ENCODE results near the gene PLCH2. TPM values are rescaled to one million over a fixed set of nuclear protein-coding genes. Genes with fewer than 3 reads are reported as not detected.

PLCH2 gene
- total and polyA plus RNA-seq, 2 of the 13 experiments (the other 11 are each of a cell fraction or from before 2014, with no cell fraction given): 0.15 to 0.67 TPM

DNA sequence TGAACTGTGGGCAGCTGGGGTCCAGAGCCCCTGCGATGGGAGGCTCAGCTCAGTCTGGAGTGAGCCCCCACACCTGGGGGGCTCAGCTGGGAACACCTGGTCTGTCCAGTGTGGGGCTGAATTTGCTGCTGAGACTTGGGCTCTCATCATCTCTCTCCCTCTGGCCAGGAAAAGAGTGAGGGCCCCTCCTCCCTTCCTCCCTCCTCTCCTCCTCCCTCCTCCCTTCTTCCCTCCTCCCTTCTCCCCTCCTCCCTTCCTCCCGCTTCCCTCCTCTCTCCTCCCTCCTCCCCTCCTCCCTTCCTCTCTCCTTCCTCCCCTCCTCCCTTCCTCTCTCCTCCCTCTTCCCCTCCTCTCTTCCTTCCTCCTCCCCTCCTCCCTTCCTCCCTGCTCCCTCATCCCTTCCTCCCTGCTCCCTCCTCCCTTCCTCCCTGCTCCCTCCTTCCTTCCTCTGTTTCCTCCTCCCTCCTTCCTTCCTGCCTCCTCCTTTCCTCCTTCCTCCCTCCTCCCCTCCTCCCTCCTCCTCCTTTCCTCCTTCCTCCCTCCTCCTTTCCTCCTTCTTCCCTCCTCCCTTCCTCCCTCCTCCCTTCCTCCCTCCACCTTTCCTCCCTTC lies 40.2 kb upstream of the PLCH2 start:
- CTCF ChIA-PET (ENCODE audit: low intra/inter-chr PET ratio, low total read pairs): no interaction called here
- TF ChIP-seq, protein P1, sequence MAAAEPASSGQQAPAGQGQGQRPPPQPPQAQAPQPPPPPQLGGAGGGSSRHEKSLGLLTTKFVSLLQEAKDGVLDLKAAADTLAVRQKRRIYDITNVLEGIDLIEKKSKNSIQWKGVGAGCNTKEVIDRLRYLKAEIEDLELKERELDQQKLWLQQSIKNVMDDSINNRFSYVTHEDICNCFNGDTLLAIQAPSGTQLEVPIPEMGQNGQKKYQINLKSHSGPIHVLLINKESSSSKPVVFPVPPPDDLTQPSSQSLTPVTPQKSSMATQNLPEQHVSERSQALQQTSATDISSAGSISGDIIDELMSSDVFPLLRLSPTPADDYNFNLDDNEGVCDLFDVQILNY (CRISPR knock-in tag; conservative IDR thresholded peaks at IDR 0.05): no peak
- no peak for TF ChIP-seq JARID2 (CRISPR knock-in tag; IDR thresholded peaks at IDR 0.05; ENCODE audit: insufficient replicate concordance)
- TF ChIP-seq, protein P2, sequence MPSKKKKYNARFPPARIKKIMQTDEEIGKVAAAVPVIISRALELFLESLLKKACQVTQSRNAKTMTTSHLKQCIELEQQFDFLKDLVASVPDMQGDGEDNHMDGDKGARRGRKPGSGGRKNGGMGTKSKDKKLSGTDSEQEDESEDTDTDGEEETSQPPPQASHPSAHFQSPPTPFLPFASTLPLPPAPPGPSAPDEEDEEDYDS (CRISPR knock-in tag; IDR thresholded peaks at IDR 0.05): no peak
- TF ChIP-seq NR2F1 (CRISPR knock-in tag; IDR thresholded peaks at IDR 0.05): no peak
- TF ChIP-seq, protein P3, sequence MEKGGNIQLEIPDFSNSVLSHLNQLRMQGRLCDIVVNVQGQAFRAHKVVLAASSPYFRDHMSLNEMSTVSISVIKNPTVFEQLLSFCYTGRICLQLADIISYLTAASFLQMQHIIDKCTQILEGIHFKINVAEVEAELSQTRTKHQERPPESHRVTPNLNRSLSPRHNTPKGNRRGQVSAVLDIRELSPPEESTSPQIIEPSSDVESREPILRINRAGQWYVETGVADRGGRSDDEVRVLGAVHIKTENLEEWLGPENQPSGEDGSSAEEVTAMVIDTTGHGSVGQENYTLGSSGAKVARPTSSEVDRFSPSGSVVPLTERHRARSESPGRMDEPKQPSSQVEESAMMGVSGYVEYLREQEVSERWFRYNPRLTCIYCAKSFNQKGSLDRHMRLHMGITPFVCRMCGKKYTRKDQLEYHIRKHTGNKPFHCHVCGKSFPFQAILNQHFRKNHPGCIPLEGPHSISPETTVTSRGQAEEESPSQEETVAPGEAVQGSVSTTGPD (CRISPR knock-in tag; IDR thresholded peaks at IDR 0.05): no peak
- peak; percentile 64 for TF ChIP-seq HNRNPK (IDR thresholded peaks at IDR 0.05; ENCODE audit: low read depth, low read length, poor library complexity, severe bottlenecking)
- TF ChIP-seq XBP1 (CRISPR knock-in tag; IDR thresholded peaks at IDR 0.05): no peak
- TF ChIP-seq, protein P4, sequence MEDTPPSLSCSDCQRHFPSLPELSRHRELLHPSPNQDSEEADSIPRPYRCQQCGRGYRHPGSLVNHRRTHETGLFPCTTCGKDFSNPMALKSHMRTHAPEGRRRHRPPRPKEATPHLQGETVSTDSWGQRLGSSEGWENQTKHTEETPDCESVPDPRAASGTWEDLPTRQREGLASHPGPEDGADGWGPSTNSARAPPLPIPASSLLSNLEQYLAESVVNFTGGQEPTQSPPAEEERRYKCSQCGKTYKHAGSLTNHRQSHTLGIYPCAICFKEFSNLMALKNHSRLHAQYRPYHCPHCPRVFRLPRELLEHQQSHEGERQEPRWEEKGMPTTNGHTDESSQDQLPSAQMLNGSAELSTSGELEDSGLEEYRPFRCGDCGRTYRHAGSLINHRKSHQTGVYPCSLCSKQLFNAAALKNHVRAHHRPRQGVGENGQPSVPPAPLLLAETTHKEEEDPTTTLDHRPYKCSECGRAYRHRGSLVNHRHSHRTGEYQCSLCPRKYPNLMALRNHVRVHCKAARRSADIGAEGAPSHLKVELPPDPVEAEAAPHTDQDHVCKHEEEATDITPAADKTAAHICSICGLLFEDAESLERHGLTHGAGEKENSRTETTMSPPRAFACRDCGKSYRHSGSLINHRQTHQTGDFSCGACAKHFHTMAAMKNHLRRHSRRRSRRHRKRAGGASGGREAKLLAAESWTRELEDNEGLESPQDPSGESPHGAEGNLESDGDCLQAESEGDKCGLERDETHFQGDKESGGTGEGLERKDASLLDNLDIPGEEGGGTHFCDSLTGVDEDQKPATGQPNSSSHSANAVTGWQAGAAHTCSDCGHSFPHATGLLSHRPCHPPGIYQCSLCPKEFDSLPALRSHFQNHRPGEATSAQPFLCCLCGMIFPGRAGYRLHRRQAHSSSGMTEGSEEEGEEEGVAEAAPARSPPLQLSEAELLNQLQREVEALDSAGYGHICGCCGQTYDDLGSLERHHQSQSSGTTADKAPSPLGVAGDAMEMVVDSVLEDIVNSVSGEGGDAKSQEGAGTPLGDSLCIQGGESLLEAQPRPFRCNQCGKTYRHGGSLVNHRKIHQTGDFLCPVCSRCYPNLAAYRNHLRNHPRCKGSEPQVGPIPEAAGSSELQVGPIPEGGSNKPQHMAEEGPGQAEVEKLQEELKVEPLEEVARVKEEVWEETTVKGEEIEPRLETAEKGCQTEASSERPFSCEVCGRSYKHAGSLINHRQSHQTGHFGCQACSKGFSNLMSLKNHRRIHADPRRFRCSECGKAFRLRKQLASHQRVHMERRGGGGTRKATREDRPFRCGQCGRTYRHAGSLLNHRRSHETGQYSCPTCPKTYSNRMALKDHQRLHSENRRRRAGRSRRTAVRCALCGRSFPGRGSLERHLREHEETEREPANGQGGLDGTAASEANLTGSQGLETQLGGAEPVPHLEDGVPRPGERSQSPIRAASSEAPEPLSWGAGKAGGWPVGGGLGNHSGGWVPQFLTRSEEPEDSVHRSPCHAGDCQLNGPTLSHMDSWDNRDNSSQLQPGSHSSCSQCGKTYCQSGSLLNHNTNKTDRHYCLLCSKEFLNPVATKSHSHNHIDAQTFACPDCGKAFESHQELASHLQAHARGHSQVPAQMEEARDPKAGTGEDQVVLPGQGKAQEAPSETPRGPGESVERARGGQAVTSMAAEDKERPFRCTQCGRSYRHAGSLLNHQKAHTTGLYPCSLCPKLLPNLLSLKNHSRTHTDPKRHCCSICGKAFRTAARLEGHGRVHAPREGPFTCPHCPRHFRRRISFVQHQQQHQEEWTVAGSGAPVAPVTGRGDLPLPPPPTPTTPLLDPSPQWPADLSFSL (CRISPR knock-in tag; IDR thresholded peaks at IDR 0.05): no peak
- no peak for TF ChIP-seq ZNF329 (CRISPR knock-in tag; IDR thresholded peaks at IDR 0.05; ENCODE audit: low read depth)
- no peak for TF ChIP-seq AGO1 (IDR thresholded peaks at IDR 0.05; ENCODE audit: low read depth, low read length, poor library complexity, severe bottlenecking)
- TF ChIP-seq PCBP1 (IDR thresholded peaks at IDR 0.05; ENCODE audit: borderline replicate concordance, low read depth, low read length): 0 out of 2 replicates have a peak, but pooled peaks have one; percentile 15
- TF ChIP-seq SRF (IDR thresholded peaks at IDR 0.05; ENCODE audit: low read depth, low read length): no peak
- TF ChIP-seq YY1 (IDR thresholded peaks at IDR 0.05; ENCODE audit: insufficient read depth, insufficient replicate concordance, low read depth, low read length): no peak
- TF ChIP-seq MTF1 (CRISPR knock-in tag; IDR thresholded peaks at IDR 0.05): no peak

More for the DNA sequence above, 40.2 kb upstream of the PLCH2 start:
- Histone ChIP-seq H3K79me2 (ENCODE audit: insufficient read depth, low read length) (no peaks in the 10 kb centered on the region), H3K4me1 (ENCODE audit: insufficient read depth, low read length) (no peaks in the 10 kb centered on the region), H2AFZ (ENCODE audit: low read length) (no peak overlapping the region), H3K9me3 (ENCODE audit: low read length) (no peaks in the 10 kb centered on the region), H3K9ac (ENCODE audit: insufficient read depth, low read depth, low read length) (no peak overlapping the region), H3K4me2 (ENCODE audit: low read depth, low read length) (no peak overlapping the region), H4K20me1 (ENCODE audit: insufficient read depth, low read length) (peaks cover 3% of the 10 kb centered on the region; the same call in 1 of the 2 replicates), H3K4me3 (replicated peaks in 1 of 3; ENCODE audit: insufficient read depth in 1 of 3, low read depth in 2 of 3, low read length in 3 of 3) (no peak overlapping the region), H3K27me3 (ENCODE audit: control insufficient read depth in 1 of 2, insufficient read depth in 2 of 2, low read length in 2 of 2) (peaks cover 23 to 78% of the 10 kb centered on the region in 2 experiments), H3K27ac (ENCODE audit: extremely low read length, insufficient read depth, low read length) (no peak overlapping the region), H3K36me3 (replicated peaks in 1 of 2; ENCODE audit: control insufficient read depth in 1 of 2, insufficient read depth in 2 of 2, low read length in 2 of 2) (no peaks in the 10 kb centered on the region)
- no TSS peak for BruUV-seq (replicated peaks)
- no peak for ATAC-seq
- in situ Hi-C loops (cut with HindIII; ENCODE audit: extremely low pct_ligation_motif_present, low pct_unique_long_range_greater_than_20kb) (no loop called here), intact Hi-C loops (cut with micrococcal nuclease; ENCODE audit: unreplicated experiment) (no loop called here)
- no peak for FAIRE-seq
- WGBS (ENCODE audit: low lambda C conversion rate): 3% methylated on average over 2 of the region's 2 CpGs
- DNase-seq (ENCODE audit: low spot score): no peak
- POLR2A ChIA-PET: no interaction called here

Measured in HepG2 (cell line).